ENCODE data around the gene SIM1. TPM values are rescaled to one million over a fixed set of nuclear protein-coding genes. Genes with fewer than 3 reads are reported as not detected.

The SIM1 gene
- total and polyA plus RNA-seq, 2 of the 8 experiments (the other 6 are each of a cell fraction or from before 2014, with no cell fraction given): 0.02 to 0.39 TPM

DNA sequence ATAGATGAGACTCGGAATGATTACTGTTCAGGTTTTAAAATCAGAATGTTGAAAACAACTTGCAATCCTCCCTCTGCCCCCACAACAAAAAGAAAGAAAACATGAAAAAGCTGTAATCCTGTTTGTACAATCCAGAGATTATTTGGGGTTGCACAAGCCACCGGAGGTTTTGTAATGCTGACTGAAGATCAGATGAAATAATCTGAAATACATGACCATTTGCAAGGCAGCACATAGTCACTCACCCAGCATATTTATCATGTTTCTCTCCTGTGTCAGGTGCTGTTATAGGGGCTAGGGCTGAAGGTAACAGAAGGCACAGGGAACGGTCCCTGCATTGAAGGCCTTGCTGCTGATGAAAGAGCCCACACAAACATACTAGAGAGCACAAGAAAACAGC, 85.3 kb downstream of the SIM1 start (continued):
- TF ChIP-seq, protein P1, sequence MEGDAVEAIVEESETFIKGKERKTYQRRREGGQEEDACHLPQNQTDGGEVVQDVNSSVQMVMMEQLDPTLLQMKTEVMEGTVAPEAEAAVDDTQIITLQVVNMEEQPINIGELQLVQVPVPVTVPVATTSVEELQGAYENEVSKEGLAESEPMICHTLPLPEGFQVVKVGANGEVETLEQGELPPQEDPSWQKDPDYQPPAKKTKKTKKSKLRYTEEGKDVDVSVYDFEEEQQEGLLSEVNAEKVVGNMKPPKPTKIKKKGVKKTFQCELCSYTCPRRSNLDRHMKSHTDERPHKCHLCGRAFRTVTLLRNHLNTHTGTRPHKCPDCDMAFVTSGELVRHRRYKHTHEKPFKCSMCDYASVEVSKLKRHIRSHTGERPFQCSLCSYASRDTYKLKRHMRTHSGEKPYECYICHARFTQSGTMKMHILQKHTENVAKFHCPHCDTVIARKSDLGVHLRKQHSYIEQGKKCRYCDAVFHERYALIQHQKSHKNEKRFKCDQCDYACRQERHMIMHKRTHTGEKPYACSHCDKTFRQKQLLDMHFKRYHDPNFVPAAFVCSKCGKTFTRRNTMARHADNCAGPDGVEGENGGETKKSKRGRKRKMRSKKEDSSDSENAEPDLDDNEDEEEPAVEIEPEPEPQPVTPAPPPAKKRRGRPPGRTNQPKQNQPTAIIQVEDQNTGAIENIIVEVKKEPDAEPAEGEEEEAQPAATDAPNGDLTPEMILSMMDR (IDR thresholded peaks at IDR 0.05; ENCODE audit: control extremely low read depth in 1 of 3, insufficient read depth in 1 of 3, low read depth in 1 of 3, low read length in 3 of 3): no peak
- TF ChIP-seq SIN3A (conservative IDR thresholded peaks at IDR 0.05 in 1 of 2, IDR thresholded peaks at IDR 0.05 in 1 of 2; ENCODE audit: low read depth in 1 of 2, low read length in 2 of 2) (no peak), POLR2A (IDR thresholded peaks at IDR 0.05; ENCODE audit: control extremely low read depth in 1 of 2, low read depth in 2 of 2, low read length in 2 of 2) (no peak), PHF8 (conservative IDR thresholded peaks at IDR 0.05; ENCODE audit: low read depth, low read length) (no peak), TAF7 (optimal IDR thresholded peaks at IDR 0.05; ENCODE audit: borderline replicate concordance, low read depth, low read length) (no peak)
- TF ChIP-seq, protein P2, sequence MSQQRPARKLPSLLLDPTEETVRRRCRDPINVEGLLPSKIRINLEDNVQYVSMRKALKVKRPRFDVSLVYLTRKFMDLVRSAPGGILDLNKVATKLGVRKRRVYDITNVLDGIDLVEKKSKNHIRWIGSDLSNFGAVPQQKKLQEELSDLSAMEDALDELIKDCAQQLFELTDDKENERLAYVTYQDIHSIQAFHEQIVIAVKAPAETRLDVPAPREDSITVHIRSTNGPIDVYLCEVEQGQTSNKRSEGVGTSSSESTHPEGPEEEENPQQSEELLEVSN (IDR thresholded peaks at IDR 0.05): no peak
